Vagina (tissue), 2 donors: ENCODE results near the gene DNAH8.

Experiments used
- POLR2A ChIP-seq, 2 donors: fragments of 450-650 bp; IDR thresholded peaks; one replicate each; pipeline ENCODE4 v1.6.1; 2017; ENCODE audit warnings: antibody characterized with exemption in 2 of 2, mild to moderate bottlenecking in 2 of 2, moderate library complexity in 2 of 2
- TF ChIP-seq, protein P1 (sequence below), 3 experiments: fragments of 450-650 bp in 2 of 3; fragments of 200-600 bp in 1 of 3; sonication (generic) in 1 of 3; IDR thresholded peaks; one replicate each; pipeline ENCODE4 v1.5.1; 2017 to 2019; ENCODE audit warnings: antibody characterized with exemption in 3 of 3, mild to moderate bottlenecking in 2 of 3, moderate library complexity in 2 of 3

DNA sequence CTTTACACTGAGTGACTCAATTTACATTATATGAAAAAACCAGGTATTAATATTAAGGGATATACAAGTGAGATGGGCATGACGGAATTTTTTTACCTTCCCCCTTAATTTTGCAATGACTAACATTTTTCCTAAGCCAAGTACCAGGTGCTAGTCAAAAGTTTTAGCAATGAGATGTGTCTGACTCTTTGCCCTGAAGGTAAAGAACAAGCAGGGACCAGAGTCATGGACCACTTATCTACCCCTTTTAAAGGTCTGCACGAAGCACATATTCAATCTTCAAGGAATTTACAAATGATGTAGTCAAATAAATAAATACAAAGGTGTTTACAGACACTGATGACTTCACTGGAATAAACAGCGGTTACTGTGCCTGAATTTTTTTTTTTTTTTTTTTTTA lies 13.6 kb upstream of the DNAH8 start:
- no peak for TF ChIP-seq POLR2A (IDR thresholded peaks at IDR 0.05)
- TF ChIP-seq, protein P1, sequence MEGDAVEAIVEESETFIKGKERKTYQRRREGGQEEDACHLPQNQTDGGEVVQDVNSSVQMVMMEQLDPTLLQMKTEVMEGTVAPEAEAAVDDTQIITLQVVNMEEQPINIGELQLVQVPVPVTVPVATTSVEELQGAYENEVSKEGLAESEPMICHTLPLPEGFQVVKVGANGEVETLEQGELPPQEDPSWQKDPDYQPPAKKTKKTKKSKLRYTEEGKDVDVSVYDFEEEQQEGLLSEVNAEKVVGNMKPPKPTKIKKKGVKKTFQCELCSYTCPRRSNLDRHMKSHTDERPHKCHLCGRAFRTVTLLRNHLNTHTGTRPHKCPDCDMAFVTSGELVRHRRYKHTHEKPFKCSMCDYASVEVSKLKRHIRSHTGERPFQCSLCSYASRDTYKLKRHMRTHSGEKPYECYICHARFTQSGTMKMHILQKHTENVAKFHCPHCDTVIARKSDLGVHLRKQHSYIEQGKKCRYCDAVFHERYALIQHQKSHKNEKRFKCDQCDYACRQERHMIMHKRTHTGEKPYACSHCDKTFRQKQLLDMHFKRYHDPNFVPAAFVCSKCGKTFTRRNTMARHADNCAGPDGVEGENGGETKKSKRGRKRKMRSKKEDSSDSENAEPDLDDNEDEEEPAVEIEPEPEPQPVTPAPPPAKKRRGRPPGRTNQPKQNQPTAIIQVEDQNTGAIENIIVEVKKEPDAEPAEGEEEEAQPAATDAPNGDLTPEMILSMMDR (IDR thresholded peaks at IDR 0.05): no peak
